Measurements from ENCODE around the gene NCAM1.

NCAM1 gene

GRCh38 chr11:113265362-113265761 lies 304.1 kb downstream of the NCAM1 start:
- TF ChIP-seq EZH2 (IDR thresholded peaks at IDR 0.05; ENCODE audit: borderline replicate concordance, low read depth, low read length, severe bottlenecking): no peak
- TF ChIP-seq, protein P1, sequence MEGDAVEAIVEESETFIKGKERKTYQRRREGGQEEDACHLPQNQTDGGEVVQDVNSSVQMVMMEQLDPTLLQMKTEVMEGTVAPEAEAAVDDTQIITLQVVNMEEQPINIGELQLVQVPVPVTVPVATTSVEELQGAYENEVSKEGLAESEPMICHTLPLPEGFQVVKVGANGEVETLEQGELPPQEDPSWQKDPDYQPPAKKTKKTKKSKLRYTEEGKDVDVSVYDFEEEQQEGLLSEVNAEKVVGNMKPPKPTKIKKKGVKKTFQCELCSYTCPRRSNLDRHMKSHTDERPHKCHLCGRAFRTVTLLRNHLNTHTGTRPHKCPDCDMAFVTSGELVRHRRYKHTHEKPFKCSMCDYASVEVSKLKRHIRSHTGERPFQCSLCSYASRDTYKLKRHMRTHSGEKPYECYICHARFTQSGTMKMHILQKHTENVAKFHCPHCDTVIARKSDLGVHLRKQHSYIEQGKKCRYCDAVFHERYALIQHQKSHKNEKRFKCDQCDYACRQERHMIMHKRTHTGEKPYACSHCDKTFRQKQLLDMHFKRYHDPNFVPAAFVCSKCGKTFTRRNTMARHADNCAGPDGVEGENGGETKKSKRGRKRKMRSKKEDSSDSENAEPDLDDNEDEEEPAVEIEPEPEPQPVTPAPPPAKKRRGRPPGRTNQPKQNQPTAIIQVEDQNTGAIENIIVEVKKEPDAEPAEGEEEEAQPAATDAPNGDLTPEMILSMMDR (IDR thresholded peaks at IDR 0.05; ENCODE audit: borderline replicate concordance, extremely low read depth, low read length, poor library complexity, severe bottlenecking): no peak
- Histone ChIP-seq H4K20me1 (ENCODE audit: insufficient read depth, low read length) (no peaks in the 10 kb centered on the region), H3K4me1 (ENCODE audit: insufficient read depth, low read length) (no peaks in the 10 kb centered on the region), H3K9me3 (ENCODE audit: insufficient read depth, low read length, severe bottlenecking) (no peaks in the 10 kb centered on the region), H3K4me3 (ENCODE audit: low read depth in 1 of 2, low read length in 2 of 2) (no peak overlapping the region), H3K27me3 (ENCODE audit: insufficient read depth, low read length, poor library complexity) (no peaks in the 10 kb centered on the region), H3K27ac (ENCODE audit: low read length) (no peak overlapping the region), H3K4me2 (ENCODE audit: insufficient read depth, low read length) (no peak overlapping the region), H3K36me3 (ENCODE audit: insufficient read depth, low read length) (no peaks in the 10 kb centered on the region), H3K9ac (ENCODE audit: low read depth, low read length) (no peak overlapping the region), H3K79me2 (ENCODE audit: insufficient read depth, low read length) (no peaks in the 10 kb centered on the region), H2AFZ (ENCODE audit: low read depth, low read length) (no peak overlapping the region)
- ATAC-seq (ENCODE audit: insufficient read depth, low read depth) (no peak), DNase-seq (no peak)

- no peaks in the 10 kb centered on the region for H4K20me1 ChIP-seq (ENCODE audit: insufficient read depth, low read length)
These were observed 306.3 kb downstream of the NCAM1 start for GRCh38 chr11:113267493-113267892.

DNA sequence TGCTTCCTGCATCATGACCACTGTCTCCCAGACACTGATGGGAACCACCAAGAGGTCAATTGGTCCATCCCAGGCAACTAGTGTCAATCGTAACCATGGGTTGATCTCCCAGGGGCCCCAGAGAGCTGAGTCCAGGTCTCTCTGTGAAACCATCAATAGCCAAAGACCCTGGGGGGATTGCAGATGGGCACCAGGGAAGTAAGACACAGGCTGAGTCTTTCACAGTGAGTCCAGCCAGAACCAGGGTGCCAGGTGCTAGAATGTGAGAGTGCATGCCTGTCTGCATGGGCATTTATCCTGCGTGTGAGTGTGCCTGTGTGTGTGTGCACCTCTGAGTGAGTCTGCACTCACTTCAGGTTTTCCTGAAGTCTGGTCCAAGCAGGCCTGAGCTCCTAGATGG lies 307.9 kb downstream of the NCAM1 start:
- TF ChIP-seq EZH2 (IDR thresholded peaks at IDR 0.05; ENCODE audit: borderline replicate concordance, low read depth, low read length, severe bottlenecking): no peak
- TF ChIP-seq, protein P1 (IDR thresholded peaks at IDR 0.05; ENCODE audit: borderline replicate concordance, extremely low read depth, low read length, poor library complexity, severe bottlenecking): no peak
- no peak for ATAC-seq (ENCODE audit: insufficient read depth, low read depth)
- no peak overlapping the region for H3K4me3 ChIP-seq (ENCODE audit: low read depth in 1 of 2, low read length in 2 of 2)

More at GRCh38 chr11:113267493-113267892, 306.3 kb downstream of the NCAM1 start:
- DNase-seq (no peak), ATAC-seq (ENCODE audit: insufficient read depth, low read depth) (no peak)
- Histone ChIP-seq H3K4me3 (ENCODE audit: low read depth in 1 of 2, low read length in 2 of 2) (no peak overlapping the region), H3K4me1 (ENCODE audit: insufficient read depth, low read length) (no peaks in the 10 kb centered on the region), H3K4me2 (ENCODE audit: insufficient read depth, low read length) (no peak overlapping the region), H3K27me3 (ENCODE audit: insufficient read depth, low read length, poor library complexity) (no peaks in the 10 kb centered on the region), H3K27ac (ENCODE audit: low read length) (no peak overlapping the region), H3K9ac (ENCODE audit: low read depth, low read length) (no peak overlapping the region), H3K9me3 (ENCODE audit: insufficient read depth, low read length, severe bottlenecking) (no peaks in the 10 kb centered on the region), H3K36me3 (ENCODE audit: insufficient read depth, low read length) (no peaks in the 10 kb centered on the region), H3K79me2 (ENCODE audit: insufficient read depth, low read length) (no peaks in the 10 kb centered on the region), H2AFZ (ENCODE audit: low read depth, low read length) (no peak overlapping the region)
- no peak for TF ChIP-seq EZH2 (IDR thresholded peaks at IDR 0.05; ENCODE audit: borderline replicate concordance, low read depth, low read length, severe bottlenecking)
- TF ChIP-seq, protein P1 (IDR thresholded peaks at IDR 0.05; ENCODE audit: borderline replicate concordance, extremely low read depth, low read length, poor library complexity, severe bottlenecking): no peak

DNA sequence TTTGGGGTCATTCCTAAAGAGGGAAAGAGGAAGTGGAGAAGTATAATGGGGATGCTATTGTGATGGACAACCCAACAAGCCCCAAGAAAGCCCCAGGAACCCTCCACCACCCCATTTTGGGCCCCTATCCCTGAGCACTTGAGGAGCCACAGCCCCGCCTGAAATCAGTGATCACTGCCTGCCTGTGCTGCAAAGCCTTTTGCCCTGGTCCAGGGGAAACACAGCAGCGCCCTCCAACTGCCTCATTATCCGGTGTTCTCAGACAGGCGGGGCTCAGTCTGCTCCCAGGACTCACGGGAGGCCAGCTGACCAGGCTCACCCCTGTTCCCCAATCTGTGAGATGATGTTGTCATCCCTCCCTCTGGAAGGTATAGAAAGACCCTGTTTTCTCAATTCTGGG lies 308.4 kb downstream of the NCAM1 start:
- no peak overlapping the region for H2AFZ ChIP-seq (ENCODE audit: low read depth, low read length)
- TF ChIP-seq, protein P1 (IDR thresholded peaks at IDR 0.05; ENCODE audit: borderline replicate concordance, extremely low read depth, low read length, poor library complexity, severe bottlenecking): no peak
- TF ChIP-seq EZH2 (IDR thresholded peaks at IDR 0.05; ENCODE audit: borderline replicate concordance, low read depth, low read length, severe bottlenecking): no peak
- H3K4me2 ChIP-seq (ENCODE audit: insufficient read depth, low read length): no peak overlapping the region
- no peak overlapping the region for H3K27ac ChIP-seq (ENCODE audit: low read length)
- DNase-seq: no peak
- H3K36me3 ChIP-seq (ENCODE audit: insufficient read depth, low read length): no peaks in the 10 kb centered on the region
- no peaks in the 10 kb centered on the region for H4K20me1 ChIP-seq (ENCODE audit: insufficient read depth, low read length)
- no peaks in the 10 kb centered on the region for H3K79me2 ChIP-seq (ENCODE audit: insufficient read depth, low read length)
- H3K9me3 ChIP-seq (ENCODE audit: insufficient read depth, low read length, severe bottlenecking): no peaks in the 10 kb centered on the region
- no peak overlapping the region for H3K4me3 ChIP-seq (ENCODE audit: low read depth in 1 of 2, low read length in 2 of 2)
- ATAC-seq (ENCODE audit: insufficient read depth, low read depth): no peak
- no peak overlapping the region for H3K9ac ChIP-seq (ENCODE audit: low read depth, low read length)
- H3K4me1 ChIP-seq (ENCODE audit: insufficient read depth, low read length): no peaks in the 10 kb centered on the region
- H3K27me3 ChIP-seq (ENCODE audit: insufficient read depth, low read length, poor library complexity): no peaks in the 10 kb centered on the region

More for the DNA sequence above, 307.9 kb downstream of the NCAM1 start:
- no peaks in the 10 kb centered on the region for H3K4me1 ChIP-seq (ENCODE audit: insufficient read depth, low read length)
- no peak overlapping the region for H3K9ac ChIP-seq (ENCODE audit: low read depth, low read length)
- no peaks in the 10 kb centered on the region for H3K79me2 ChIP-seq (ENCODE audit: insufficient read depth, low read length)
- no peaks in the 10 kb centered on the region for H3K36me3 ChIP-seq (ENCODE audit: insufficient read depth, low read length)
- DNase-seq: no peak
- no peak overlapping the region for H3K27ac ChIP-seq (ENCODE audit: low read length)
- no peak overlapping the region for H3K4me2 ChIP-seq (ENCODE audit: insufficient read depth, low read length)
- H3K9me3 ChIP-seq (ENCODE audit: insufficient read depth, low read length, severe bottlenecking): no peaks in the 10 kb centered on the region
- no peaks in the 10 kb centered on the region for H3K27me3 ChIP-seq (ENCODE audit: insufficient read depth, low read length, poor library complexity)
- H2AFZ ChIP-seq (ENCODE audit: low read depth, low read length): no peak overlapping the region
- H4K20me1 ChIP-seq (ENCODE audit: insufficient read depth, low read length): no peaks in the 10 kb centered on the region
